ENCODE results near the gene MAP3K14.
"Not testable (repeated sequence)": the region's sequence is repeated elsewhere in the genome, so short reads cannot be mapped to it uniquely, and the experiment has no call there.

Gene MAP3K14

GRCh38 chr17:45302220-45302619, 14.6 kb downstream of the MAP3K14 start:
- DNase-seq (ENCODE audit: low read depth in 2 of 2) = not testable (repeated sequence)

- DNase-seq (ENCODE audit: low read depth in 2 of 2) = no peak
Measured at GRCh38 chr17:45301674-45302073, 15.1 kb downstream of the MAP3K14 start.

GRCh38 chr17:45300060-45300751, 16.6 kb downstream of the MAP3K14 start:
- no peak for DNase-seq (ENCODE audit: low read depth in 2 of 2)

GRCh38 chr17:45299361-45299760, 17.5 kb downstream of the MAP3K14 start:
- no peak for DNase-seq (ENCODE audit: low read depth in 2 of 2)

- no peak for DNase-seq (ENCODE audit: low read depth in 2 of 2)
Measured at GRCh38 chr17:45298546-45299285, 18.1 kb downstream of the MAP3K14 start.

GRCh38 chr17:45296833-45297124, 20.0 kb downstream of the MAP3K14 start:
- DNase-seq (ENCODE audit: low read depth in 2 of 2) = no peak

- DNase-seq (ENCODE audit: low read depth in 2 of 2) = no peak
Measured at GRCh38 chr17:45296003-45296832, 20.6 kb downstream of the MAP3K14 start.

- no peak for DNase-seq (ENCODE audit: low read depth in 2 of 2)
Measured at GRCh38 chr17:45294506-45294905, 22.3 kb downstream of the MAP3K14 start.

GRCh38 chr17:45293413-45294211, 23.2 kb downstream of the MAP3K14 start:
- DNase-seq (ENCODE audit: low read depth in 2 of 2) = no peak

- no peak for DNase-seq (ENCODE audit: low read depth in 2 of 2)
Measured at GRCh38 chr17:45292696-45293412, 24.0 kb downstream of the MAP3K14 start.

- no peak for DNase-seq (ENCODE audit: low read depth in 2 of 2)
Measured at GRCh38 chr17:45291171-45291805, 25.5 kb downstream of the MAP3K14 start.

GRCh38 chr17:45290269-45290765, 26.5 kb downstream of the MAP3K14 start:
- DNase-seq (ENCODE audit: low read depth in 2 of 2) = no peak

- no peak for DNase-seq (ENCODE audit: low read depth in 2 of 2)
Measured at GRCh38 chr17:45289301-45290268, 27.2 kb downstream of the MAP3K14 start.

GRCh38 chr17:45288825-45289224, 28.0 kb downstream of the MAP3K14 start:
- DNase-seq (ENCODE audit: low read depth in 2 of 2) = no peak

- no peak for DNase-seq (ENCODE audit: low read depth in 2 of 2)
Measured at GRCh38 chr17:45287526-45288500, 29.0 kb downstream of the MAP3K14 start.

- DNase-seq (ENCODE audit: low read depth in 2 of 2) = no peak
Measured at GRCh38 chr17:45286286-45286685, 30.5 kb downstream of the MAP3K14 start.

GRCh38 chr17:45284176-45285140, 32.4 kb downstream of the MAP3K14 start:
- DNase-seq (ENCODE audit: low read depth in 2 of 2) = no peak
